C4-2B (cell line): ENCODE measurements around the gene PRDM5.

Source experiments
- H3K27ac ChIP-seq: fragments of 450-650 bp; 2 replicates; pipeline ENCODE4 v1.5.1; 2017
- ZFX ChIP-seq: fragments of 450-650 bp; IDR thresholded peaks from 2 replicates; pipeline ENCODE4 v1.6.1; 2017
- TF ChIP-seq, protein P1 (sequence below): fragments of 450-650 bp; conservative IDR thresholded peaks from 2 replicates; pipeline ENCODE4 v1.5.1; 2017; ENCODE audit warnings: mild to moderate bottlenecking

The PRDM5 gene

DNA sequence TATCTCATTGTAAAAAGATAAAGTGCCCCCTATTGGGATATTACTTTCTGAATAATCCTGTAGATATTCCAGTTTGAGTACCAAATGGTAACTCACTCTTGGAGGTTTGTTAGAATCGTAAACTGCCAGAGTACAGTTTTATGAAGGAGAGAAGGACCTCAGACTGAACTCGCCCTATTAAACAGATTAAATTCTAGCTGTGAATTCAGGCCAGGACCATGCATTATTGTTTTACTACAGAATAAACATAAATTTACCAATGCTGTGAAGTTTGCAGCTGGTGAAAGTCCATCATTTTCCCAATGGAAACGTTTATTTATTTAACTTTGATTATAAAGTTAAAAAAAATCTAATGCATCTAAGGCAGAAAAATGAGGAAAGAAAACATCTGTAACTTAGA is 20.2 kb upstream of the PRDM5 start:
- TF ChIP-seq ZFX, result no peak
- TF ChIP-seq, protein P1, sequence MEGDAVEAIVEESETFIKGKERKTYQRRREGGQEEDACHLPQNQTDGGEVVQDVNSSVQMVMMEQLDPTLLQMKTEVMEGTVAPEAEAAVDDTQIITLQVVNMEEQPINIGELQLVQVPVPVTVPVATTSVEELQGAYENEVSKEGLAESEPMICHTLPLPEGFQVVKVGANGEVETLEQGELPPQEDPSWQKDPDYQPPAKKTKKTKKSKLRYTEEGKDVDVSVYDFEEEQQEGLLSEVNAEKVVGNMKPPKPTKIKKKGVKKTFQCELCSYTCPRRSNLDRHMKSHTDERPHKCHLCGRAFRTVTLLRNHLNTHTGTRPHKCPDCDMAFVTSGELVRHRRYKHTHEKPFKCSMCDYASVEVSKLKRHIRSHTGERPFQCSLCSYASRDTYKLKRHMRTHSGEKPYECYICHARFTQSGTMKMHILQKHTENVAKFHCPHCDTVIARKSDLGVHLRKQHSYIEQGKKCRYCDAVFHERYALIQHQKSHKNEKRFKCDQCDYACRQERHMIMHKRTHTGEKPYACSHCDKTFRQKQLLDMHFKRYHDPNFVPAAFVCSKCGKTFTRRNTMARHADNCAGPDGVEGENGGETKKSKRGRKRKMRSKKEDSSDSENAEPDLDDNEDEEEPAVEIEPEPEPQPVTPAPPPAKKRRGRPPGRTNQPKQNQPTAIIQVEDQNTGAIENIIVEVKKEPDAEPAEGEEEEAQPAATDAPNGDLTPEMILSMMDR, result no peak
- H3K27ac ChIP-seq, result no peak overlapping the region

DNA sequence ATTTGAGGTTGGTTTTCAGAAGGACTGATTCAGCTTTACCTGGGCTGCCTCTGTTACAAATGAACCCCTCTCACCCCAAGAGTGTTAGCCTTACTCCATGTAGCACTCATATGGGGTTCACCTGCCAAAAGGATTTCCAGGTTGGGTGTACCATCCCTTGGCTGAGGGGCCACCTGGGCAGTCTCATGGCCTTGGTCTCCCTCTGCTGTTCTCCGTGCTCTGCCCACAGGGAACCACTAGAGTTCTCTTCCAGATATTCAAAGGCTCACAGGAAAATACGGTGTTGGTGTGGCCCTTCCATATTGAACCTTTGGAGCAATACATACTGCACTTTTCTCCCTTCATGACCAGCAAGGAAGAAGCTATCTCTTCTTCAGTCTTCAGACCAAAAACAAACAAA is 18.0 kb upstream of the PRDM5 start:
- TF ChIP-seq, protein P1, result no peak
- no peak for TF ChIP-seq ZFX
- H3K27ac ChIP-seq, result no peak overlapping the region

DNA sequence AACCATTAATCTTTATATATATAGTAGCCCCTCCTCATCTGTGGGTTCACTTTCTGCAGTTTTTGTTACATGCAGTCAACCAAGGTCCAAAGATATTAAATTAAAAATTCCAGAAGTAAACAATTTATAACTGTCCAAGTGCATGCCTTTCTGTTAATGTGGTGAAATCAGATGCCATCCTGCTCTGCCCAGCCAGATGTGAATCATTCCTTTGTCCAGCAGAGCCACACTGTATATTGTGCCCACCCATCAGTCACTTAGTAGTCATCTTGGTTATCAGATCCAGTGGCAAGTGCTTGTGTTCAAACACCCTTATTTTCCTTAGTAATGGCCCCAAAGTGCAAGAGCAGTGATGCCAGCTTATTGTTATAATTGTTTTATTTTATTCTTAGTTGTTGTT is 17.2 kb upstream of the PRDM5 start:
- no peak overlapping the region for H3K27ac ChIP-seq
- no peak for TF ChIP-seq ZFX
- TF ChIP-seq, protein P1, result no peak

DNA sequence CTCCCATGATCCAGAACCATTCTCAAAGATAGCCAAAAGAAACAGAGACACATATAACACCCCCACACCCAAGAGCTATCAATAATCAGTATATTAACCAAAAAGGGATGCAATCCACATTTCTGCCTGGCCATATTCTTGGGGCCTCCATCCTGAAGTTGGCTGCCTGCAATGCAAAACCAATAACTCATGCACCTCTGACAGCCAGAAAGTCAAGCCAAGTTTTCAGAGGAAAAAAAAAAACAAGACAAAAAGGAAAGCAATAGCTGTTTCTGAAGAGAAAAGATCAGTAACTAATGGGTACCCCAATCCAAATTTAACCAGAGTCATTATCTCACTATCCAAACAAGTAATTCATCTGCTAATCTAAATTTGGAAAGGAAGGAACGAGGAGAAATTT is 7.3 kb upstream of the PRDM5 start:
- TF ChIP-seq, protein P1, result no peak
- no peak for TF ChIP-seq ZFX
- no peak overlapping the region for H3K27ac ChIP-seq

DNA sequence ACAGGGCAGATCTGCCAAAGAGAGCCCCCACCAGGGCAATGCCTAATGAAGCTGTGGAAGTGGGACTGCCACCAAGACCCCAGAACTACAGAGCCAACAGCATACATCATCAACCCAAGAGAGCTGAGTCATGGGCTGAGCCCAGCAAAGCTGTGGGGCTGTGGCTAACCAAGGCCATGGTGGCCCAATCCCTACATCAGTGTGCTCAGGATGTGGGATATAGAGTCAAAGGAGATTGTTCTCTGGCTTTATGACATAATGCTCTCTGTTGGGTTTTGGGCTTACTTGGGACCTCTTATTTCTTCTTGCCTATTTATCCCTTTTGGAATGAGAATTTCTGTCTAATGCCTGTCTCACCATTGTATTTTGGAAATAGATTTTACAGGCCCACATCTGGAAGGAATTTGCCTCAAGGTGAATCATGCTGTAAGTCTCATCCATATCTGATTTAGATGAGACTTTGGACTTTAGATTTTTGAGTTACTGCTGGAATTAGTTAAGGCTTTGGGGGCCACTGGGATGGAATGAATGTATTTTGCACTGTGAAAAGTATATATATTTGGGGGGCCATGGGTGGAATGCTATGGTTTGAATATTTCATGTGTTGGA is 5.4 kb upstream of the PRDM5 start:
- no peak for TF ChIP-seq ZFX
- TF ChIP-seq, protein P1, result no peak
- H3K27ac ChIP-seq, result no peak overlapping the region

DNA sequence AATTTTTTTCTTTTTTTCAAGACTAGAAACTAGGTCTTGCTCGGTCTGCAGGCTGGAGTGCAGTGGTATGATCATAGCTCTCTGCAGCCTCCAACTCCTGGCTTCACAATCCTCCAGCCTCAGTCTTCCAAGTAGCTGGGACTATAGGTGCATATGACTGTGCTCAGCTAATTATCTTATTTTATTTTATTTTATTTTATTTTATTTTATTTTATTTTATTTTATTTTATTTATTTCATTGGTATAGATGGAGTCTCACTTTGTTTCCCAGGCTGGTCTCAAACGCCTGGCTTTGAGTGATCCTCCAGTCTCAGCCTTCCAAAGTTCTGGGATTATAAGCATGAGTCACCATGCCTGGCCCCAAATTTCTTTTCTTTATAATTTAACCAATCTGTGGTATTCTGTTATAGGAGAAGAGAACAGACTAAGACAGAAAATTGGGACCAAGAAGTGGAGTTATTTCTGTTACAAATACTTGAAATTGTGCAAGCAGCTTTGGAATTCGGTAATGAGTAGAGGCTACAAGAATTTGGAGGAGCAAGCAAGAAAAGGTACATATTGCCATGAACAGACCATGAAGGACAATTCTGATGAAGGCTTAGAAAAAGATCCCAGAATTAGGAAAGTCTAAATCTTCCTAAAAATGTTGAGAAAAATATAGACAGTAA is 4.0 kb upstream of the PRDM5 start:
- H3K27ac ChIP-seq, result no peak overlapping the region
- TF ChIP-seq ZFX, result no peak
- TF ChIP-seq, protein P1, result no peak

DNA sequence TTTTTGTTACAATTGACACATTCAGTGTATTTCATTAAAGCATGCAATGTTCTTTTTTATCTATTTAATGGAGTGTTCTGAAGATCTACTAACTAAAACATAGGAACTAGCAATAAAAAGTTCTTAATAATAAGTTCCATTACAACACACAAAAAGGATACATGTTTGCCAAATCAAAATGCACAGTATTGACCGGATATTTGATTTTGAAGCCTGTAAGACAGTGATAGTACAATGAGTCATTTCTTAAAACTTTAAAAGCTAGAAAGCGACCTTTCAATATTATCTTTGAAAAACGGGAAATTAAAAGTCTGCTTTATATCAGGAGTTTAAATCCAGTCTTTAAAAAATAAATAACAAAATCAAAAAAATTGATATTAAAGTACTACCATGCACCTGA is 2.4 kb upstream of the PRDM5 start:
- H3K27ac ChIP-seq, result no peak overlapping the region
- no peak for TF ChIP-seq ZFX
- TF ChIP-seq, protein P1, result no peak
